ENCODE data around the gene SLC12A6.

SLC12A6 gene

DNA sequence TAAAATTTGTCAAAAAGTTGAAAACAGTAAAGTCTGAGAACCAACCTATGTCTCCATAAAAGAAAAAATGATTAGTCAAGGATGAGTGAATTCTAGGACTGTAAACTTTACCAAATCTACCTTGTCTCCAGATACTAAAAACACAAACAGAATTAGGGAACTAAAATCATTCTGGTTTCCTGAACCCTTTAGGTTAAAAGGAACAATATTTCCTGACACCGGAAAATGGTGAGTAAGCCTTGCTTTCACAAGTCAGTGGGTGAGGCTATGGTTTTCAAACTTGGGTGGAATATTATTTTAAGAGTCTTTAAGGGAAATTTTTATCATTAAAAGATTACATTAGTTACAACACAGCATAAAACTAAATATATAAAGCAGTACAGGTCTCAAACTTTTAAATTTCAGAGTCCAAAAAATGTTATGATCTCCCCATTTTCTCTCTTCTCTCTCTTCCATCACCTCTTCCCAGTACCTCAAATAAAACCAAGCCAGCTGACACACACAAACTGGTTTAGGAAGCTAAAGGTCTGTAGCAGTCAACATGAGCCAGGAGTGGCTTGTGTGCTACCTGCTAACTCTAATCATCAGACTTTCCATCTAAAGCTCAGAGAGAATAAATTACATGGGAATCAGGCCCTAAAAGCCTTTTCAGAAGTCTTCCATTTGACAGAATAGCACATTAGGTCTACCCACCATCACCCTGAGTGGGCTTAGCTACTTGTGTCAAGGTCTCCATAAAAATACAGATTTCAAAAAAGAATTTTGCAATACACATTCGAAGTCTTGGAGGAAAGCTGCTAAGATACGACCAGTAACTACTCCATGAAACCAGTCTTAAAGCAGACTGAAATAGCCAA lies 2.2 kb downstream of the SLC12A6 start:
- in situ Hi-C loops (cut with MboI; ENCODE audit: low sequenced_read_pairs) = no loop called here

DNA sequence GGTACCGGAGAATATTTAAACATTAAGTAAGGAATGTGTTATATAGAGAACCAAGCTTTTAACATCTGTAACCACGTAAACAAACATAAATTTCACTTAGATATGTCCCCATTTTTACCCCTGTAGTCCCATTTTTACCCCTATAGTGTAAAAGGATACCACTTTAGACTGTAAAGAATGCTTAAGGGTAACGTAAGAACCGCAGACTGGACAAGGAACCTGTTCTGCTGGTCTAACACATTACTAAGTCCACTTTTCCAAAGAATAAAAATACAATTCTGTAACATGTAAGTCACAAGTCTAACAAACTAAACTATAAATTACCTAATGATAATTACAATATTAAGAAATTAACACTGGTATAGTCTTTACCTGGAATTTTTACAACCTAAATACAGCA lies 2.9 kb downstream of the SLC12A6 start:
- in situ Hi-C loops (cut with MboI; ENCODE audit: low sequenced_read_pairs) = no loop called here

DNA sequence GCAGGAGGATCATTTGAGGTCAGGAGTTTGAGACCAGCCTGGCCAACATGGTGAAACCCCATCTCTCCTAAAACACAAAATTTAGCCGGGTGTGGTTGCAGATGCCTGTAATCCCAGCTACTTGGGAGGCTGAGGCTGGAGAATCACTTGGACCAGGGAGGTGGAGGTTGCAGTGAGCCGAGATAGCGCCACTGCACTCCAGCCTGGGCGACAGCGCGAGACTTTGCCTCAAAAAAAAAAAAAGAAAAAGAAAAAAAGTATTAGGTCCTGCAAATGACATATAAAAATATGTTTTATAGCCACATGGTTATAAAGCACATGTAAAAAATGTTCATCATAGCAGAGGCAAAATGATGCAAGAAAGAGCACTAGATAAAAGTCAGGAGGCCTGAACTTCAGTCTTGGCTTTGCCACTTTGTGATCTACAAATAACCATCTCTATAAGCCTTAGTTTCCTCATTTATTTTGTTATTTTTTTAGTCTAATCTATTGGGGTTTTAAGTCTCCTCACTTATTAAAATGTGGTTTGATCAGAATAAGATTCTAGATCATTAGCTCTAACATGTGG lies 4.9 kb downstream of the SLC12A6 start:
- in situ Hi-C loops (cut with MboI; ENCODE audit: low sequenced_read_pairs) = no loop called here

DNA sequence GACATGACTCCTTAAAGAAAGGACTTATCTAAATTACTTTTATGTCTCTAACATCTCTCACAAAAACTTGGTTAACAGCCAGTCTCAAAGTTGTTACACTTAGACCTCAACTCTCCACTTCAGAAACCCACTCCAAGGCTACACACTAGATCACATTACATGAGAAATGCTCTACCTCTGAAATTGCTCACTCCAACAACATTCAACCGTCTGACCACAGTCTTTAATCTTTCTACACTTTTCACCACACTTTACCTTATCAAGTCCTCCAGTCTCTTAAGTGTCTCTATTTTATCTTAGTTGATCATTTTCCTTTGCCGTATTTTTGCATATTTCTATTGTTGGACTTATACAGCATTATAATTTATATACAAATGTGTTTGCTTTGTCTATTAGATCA lies 5.8 kb downstream of the SLC12A6 start:
- in situ Hi-C loops (cut with MboI; ENCODE audit: low sequenced_read_pairs) = no loop called here

DNA sequence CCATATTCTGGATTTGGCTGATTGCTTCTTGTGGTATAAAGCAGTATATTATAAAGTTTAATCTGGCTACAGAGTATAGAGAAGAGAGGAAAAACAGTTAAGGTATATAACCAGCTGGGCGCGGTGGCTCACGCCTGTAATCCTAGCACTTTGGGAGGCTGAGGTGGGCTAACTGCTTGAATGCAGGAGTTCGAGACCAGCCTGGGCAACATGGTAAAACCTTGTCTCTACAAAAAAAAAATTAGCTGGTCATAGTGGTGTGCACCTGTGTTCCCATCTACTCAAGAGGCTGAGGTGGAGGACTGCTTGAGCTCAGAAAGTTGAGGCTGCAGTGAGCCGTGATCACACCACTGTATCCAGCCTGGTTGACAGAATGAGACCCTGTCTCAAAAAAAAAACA lies 7.3 kb downstream of the SLC12A6 start:
- in situ Hi-C loops (cut with MboI; ENCODE audit: low sequenced_read_pairs) = no loop called here

DNA sequence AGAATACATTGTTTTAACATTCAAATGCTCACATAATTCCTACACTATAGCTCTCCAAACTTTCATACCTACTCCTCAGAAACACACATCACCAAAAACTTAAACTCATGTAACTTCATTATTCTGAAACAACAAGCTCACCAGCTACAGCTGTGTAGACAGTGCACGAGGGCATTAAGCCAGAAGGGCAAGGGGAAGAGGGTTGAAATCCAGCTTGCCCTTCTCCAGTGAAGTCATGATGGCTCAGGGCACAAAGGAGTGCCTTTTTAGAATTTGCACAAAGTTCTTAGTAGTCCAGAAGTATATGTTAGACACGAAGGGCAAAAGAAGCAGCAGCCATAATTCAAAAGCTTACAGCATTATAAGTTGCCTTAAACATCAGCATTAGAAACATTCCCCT lies 8.6 kb downstream of the SLC12A6 start:
- in situ Hi-C loops (cut with MboI; ENCODE audit: low sequenced_read_pairs) = no loop called here

DNA sequence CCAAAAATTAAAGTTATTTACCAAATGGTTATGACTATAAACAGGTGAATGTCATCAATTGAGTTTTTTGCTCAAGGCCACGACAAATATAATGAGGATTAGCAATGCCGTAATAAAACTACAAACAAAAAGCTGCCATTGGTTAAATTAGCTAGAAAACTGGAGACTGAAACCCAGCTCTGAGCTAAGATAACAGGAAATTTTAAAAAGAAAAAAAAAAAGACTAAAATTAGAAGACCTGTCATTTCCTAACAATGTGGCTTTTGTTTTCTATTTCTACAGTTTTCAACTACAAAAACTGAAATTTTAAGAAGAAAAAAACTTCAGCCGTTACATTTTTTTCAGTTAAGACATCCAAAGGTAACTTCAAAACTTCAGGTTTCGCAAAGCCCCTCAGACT lies 9.7 kb downstream of the SLC12A6 start:
- in situ Hi-C loops (cut with MboI; ENCODE audit: low sequenced_read_pairs) = no loop called here

DNA sequence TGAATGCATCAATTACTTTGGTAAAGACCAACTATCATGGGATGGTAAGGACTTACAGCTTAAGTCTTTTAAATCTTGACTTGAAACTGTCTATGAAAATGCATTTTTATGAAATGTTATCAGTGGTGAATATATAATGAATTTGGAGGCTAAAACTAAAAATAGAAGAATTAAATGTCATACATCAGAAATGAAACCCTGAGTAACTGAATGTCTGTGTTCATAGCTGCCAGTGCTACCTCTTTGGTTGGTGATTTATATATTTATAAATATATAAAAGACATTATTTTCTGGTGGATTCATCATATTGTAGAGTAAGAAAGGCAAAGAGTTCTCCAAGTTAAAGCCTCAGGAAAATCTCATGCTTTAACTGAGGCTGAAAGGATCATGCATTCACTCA lies 12.2 kb downstream of the SLC12A6 start:
- in situ Hi-C loops (cut with MboI; ENCODE audit: low sequenced_read_pairs) = no loop called here

DNA sequence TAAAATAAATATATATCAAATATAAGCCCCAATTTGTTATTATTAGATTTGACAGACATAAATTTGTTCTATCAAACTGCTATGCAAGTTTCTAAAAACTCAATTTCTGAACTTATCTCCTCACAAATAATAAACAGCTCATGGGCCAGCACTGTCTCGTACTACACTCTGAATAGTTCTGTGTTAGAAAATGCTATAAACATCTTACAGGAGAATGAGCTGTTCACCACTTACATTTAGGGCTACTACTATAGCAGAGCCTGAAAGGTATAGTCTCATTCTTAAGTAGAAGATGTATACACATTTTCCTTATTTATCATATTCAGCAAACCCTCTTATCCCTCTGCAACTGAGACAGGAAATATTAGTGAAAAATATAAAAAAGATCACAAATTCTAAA lies 12.6 kb downstream of the SLC12A6 start:
- in situ Hi-C loops (cut with MboI; ENCODE audit: low sequenced_read_pairs) = no loop called here

DNA sequence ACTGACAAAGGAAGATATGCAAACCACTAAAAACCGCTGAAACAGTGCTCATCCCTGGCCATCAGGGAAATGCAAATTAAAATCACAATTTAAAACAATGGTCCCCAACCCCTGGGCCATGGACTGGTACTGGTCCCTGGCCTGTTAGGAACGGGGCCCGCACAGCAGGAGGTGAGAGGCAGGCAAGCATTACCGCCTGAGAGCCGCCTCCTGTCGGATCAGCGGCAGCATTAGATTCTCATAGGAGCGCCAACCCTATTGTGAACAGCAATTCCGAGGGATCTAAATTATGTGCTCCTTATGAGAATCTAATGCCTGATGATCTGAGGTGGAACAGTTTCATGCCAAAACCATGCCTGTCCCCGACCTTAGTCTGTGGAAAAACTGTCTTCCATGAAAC lies 14.4 kb downstream of the SLC12A6 start:
- in situ Hi-C loops (cut with MboI; ENCODE audit: low sequenced_read_pairs) = no loop called here

DNA sequence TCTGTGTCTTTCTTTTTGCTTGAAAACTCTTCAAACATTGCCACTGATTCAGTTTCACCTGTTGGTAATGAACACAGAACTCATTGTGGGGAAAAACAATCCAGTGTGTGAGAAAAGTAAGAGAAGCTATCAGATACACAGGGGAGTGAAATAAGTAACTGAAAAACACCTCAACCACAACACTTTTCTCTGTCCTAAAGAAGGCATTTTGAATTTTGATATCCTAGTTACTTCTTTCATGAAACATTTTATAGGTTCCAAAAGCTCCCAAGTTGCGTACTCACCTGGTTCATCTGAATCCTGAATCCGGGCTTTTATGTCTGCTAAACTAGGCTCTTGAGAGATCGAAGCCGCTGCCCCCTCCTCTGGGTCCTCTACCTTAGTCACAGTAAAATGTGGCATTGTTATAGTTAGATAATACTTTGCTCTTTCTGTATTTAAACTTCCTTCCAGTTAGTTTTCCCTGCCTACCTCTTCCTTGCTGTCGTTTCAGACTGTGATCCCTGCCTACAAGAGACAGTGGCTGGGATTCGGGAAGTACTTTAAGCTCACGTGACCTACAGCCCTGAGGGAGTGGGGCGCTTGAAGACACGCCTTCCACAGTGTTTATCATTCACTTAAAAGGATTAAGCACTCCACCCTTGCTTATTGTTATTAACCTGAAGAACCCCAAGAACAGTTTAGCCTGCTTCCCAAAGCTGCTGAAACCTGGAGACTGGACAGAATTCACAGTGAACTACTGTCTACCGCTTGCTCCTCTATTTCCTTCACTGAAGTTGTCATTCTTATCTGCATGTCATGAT lies 19.1 kb downstream of the SLC12A6 start:
- in situ Hi-C loops (cut with MboI; ENCODE audit: low sequenced_read_pairs) = no loop called here

DNA sequence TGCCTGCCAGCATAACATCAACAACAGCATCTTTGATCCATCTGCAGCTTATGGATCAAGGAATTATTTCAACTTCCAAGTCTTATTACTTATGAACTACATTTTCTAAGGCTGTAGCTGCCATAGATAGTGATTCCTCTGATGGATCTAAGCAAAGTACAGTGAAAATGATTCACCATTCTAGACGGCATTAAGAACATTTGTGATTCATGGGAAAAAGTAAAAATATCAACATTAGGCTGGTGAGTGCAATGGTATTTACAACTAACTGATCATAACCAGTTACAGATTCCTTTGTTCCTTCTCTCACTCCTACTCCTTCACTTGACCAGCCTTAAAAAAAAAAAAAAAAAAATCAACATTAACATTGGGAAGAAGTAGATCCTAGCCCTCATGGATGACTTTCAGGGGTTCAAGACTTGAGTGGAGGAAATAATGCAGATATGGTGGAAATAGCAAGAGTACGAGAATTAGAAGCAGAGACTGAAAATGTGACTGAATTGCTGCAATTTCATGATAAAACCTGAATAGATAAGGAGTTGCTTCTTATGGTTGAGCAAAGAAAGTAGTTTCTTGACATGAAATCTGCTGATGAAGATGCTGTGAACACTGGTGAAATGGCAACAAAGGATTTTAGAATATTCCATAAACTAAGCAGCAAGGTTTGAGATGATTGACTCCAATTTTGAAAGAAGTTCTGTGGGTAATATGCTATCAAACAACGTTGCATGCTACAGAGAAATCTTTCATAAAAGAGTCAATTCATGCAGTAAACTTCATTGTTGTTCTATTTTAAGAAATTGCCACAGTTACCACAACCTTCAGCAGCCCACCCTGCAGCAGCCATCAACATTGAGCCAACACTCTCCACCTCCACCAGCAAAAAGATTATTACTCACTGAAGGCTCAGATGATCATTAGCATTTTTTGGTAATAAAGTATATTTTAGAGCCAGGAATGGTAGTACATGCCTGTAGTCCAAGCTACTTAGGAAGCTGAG lies 22.8 kb downstream of the SLC12A6 start:
- in situ Hi-C loops (cut with MboI; ENCODE audit: low sequenced_read_pairs) = no loop called here

DNA sequence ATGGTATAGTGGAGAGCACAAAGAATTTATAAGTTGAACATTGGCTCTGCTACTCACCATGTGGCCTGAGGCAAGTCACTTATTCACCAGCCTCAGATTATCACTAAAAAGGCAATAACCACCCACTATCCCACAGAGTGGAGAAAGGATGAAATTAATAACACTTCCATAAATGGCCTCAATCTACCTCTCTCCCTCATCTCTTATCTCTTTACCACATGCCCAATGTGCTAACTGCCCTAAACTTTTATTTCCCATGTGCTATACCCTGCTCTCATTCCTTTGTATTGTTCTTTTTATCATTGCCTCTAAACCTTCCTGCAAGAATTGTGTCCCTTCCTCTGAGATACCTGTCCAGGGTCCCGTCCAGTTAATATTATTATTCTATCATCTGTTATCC lies 26.0 kb downstream of the SLC12A6 start:
- in situ Hi-C loops (cut with MboI; ENCODE audit: low sequenced_read_pairs) = no loop called here

DNA sequence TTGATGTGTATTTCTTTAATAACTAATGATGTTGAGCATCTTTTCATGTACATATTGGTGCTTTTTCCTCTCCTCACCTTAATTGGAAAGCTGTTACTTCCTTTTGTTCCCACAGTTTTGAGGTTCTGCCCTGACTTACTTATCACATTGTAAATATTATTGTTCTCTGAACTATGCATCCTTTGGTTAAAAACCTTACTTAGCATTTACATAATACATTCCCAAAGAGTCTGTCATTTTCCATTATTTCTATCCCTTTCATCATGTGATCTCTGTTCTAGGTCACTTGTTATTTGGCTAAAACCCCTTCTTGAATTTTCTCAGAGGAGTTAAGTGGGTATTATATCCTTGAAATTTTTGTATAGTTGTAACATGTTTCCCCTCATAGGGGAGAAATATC lies 33.0 kb downstream of the SLC12A6 start:
- in situ Hi-C loops (cut with MboI; ENCODE audit: low sequenced_read_pairs) = no loop called here

DNA sequence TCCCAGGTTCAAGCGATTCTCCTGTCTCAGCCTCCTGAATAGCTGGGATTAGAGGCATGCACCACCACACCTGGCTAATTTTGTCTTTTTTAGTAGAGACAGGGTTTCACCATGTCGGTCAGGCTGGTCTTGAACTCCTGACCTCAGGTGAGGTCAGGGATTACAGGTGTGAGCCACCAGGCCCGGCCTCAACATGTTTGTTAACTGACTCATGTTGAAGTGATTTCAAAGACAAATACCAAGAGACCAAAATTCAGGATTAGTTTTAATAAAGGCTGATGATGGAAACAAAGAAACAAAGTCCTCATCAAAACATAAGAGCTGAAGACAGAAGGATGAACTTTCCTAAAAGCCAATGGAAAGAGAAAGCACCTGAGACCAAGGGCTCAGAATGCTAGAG lies 36.5 kb downstream of the SLC12A6 start:
- in situ Hi-C loops (cut with MboI; ENCODE audit: low sequenced_read_pairs) = no loop called here

DNA sequence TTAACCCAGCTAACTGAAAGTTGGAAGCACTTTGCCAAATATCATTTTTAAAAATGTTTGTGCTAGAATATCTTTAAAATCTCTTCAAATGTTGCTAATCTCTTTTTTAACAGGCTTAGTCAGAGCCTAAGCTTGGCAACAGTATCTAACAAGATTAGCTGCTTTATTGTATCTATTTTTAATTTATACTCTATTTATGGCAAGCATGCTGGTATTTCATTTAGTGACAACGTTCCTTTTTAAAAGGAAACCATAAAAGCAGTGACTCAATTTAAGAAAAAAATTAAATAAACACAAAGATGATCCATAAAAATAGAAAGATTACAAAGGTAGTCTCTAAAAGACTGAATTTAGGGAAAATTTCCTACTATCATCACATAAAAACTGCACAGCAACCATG lies 40.5 kb downstream of the SLC12A6 start:
- in situ Hi-C loops (cut with MboI; ENCODE audit: low sequenced_read_pairs) = no loop called here

DNA sequence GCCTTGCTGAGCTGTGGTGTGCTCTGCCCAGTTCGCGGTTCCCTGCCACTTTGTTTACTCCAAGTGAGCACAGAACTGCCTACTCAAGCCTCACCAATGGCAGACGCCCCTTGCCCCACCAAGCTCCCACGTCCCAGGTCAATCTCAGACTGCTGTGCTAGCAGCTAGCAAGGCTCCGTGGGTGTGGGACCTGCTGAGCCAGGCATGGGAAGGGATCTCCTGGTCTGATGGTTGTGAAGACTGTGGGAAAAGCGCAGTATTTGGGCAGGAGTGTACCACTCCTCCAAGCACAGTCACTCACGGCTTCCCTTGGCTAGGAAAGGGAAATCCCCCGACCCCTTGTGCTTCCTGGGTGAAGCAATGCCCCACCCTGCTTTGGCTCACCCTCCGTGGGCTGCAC lies 45.0 kb downstream of the SLC12A6 start:
- in situ Hi-C loops (cut with MboI; ENCODE audit: low sequenced_read_pairs) = no loop called here

DNA sequence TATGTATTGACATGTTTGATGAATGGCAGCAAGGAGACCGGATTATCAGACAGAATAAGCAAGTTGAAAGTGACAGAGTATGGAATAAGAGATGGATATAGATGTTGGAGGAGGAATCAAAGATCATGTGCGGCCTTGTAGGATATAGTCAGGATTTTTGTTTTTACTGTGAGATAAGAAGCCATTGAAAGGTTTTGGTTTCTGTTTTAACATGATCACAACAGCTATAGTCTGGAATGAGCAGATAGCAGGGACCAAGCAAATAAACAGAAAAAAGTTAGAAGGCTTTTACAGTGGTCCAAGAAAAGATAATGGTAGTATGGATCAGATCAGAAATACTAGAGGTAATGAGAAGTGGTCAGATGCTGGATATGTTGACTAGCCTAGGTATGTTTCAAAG lies 52.6 kb downstream of the SLC12A6 start:
- in situ Hi-C loops (cut with MboI; ENCODE audit: low sequenced_read_pairs) = no loop called here

DNA sequence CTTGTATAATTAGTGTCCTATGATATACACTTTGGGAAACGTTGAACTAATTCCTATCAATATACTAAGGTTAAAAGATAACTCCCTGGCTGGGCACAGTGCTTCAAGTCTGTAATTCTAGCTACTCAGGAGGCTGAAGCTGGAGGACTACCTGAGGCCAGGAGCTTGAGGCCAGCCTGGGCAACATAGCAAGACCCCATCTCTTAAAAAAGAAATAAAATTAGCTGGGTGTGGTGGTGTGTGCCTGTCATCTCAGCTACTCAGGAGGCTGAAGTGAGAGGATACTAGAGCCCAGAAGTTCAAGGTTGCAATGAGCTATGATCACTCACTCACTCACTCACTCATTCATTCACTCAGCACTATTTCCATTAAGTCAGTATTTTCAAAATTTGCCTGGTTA lies 55.2 kb downstream of the SLC12A6 start:
- in situ Hi-C loops (cut with MboI; ENCODE audit: low sequenced_read_pairs) = no loop called here

DNA sequence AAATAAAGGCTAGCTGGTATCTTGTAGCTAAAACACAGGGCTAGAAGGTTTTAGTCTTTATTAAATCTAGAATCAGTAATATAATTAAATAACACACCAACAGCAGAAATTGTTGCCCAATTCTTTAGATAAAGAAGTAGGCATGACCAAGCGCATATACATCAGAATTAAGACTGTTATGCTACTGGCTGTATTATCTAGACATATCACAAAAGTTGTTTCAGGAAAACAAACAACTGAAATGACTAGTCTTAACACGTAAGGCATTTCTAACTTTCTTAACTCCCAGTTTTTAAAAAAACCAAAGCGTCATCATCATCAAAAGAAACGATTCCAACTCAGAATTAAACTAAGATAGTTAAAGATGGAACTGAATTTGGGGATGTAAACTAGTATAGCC lies 57.4 kb downstream of the SLC12A6 start:
- in situ Hi-C loops (cut with MboI; ENCODE audit: low sequenced_read_pairs) = no loop called here

DNA sequence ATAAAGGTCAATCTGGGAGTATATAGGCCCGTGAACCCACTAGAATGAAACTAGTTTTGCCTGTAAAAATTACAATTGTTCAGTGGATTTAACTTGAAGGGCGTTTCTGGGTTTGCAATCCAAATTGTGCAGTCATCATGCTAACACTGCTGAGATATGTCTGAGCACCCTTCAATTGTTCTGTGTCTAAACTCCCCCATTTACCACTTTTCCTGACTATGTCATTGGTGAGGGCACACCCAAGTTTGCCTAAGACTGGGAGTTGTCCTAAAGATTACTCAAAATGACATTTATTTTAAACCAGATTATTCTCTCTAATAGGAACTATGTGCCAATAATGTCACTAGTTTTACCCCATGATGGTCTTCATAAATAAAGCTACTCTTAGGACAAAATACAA lies 58.2 kb downstream of the SLC12A6 start:
- in situ Hi-C loops (cut with MboI; ENCODE audit: low sequenced_read_pairs) = no loop called here

Measured in HL-60/S4 treated with retinoic acid at 250 ng/mL for 4 days and 3 days (cell line).